Measurements from ENCODE around the gene CAVIN1. TPM values are rescaled to one million over a fixed set of nuclear protein-coding genes. Genes with fewer than 3 reads are reported as not detected.
A peak's percentile ranks its signal among the peaks of the same experiment; 100 is the strongest.
"Not testable (repeated sequence)": the region's sequence is repeated elsewhere in the genome, so short reads cannot be mapped to it uniquely, and the experiment has no call there.

CAVIN1 gene
- total RNA-seq, 2 donors from 2014 or later, result 0.51 to 3.1 TPM

GRCh38 chr17:42402117-42402516, 20.9 kb downstream of the CAVIN1 start:
- no peaks in the 10 kb centered on the region for H3K36me3 ChIP-seq (ENCODE audit: control insufficient read depth, insufficient read depth, low read length)
- H3K9me3 ChIP-seq (ENCODE audit: control insufficient read depth, low read length), result no peaks in the 10 kb centered on the region
- peaks cover 33% of the 10 kb centered on the region for H3K27me3 Mint-ChIP-seq (ENCODE audit: insufficient read depth)
- H3K27ac ChIP-seq (ENCODE audit: low read depth, low read length), result no peak overlapping the region
- H3K27me3 ChIP-seq (ENCODE audit: control insufficient read depth, insufficient read depth, low read length, poor library complexity, severe bottlenecking), result peaks cover 16% of the 10 kb centered on the region
- no peaks in the 10 kb centered on the region for H3K9me3 Mint-ChIP-seq
- TF ChIP-seq, protein P1, sequence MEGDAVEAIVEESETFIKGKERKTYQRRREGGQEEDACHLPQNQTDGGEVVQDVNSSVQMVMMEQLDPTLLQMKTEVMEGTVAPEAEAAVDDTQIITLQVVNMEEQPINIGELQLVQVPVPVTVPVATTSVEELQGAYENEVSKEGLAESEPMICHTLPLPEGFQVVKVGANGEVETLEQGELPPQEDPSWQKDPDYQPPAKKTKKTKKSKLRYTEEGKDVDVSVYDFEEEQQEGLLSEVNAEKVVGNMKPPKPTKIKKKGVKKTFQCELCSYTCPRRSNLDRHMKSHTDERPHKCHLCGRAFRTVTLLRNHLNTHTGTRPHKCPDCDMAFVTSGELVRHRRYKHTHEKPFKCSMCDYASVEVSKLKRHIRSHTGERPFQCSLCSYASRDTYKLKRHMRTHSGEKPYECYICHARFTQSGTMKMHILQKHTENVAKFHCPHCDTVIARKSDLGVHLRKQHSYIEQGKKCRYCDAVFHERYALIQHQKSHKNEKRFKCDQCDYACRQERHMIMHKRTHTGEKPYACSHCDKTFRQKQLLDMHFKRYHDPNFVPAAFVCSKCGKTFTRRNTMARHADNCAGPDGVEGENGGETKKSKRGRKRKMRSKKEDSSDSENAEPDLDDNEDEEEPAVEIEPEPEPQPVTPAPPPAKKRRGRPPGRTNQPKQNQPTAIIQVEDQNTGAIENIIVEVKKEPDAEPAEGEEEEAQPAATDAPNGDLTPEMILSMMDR (conservative IDR thresholded peaks at IDR 0.05), result no peak
- 20% methylated on average over 3 of the region's 3 CpGs; no CpG with 5 or more reads in 1 of the 2 experiments for WGBS, 2 experiments (ENCODE audit: insufficient coverage in 1 of 2, insufficient read length in 1 of 2)
- H3K27ac Mint-ChIP-seq, result peak overlapping the region; percentile 50
- H3K4me1 Mint-ChIP-seq, result peaks cover 20% of the 10 kb centered on the region
- H3K9ac ChIP-seq (ENCODE audit: extremely low read depth, low read length, poor library complexity, severe bottlenecking), result no peak overlapping the region
- H3K4me3 Mint-ChIP-seq, result no peak overlapping the region
- no peaks in the 10 kb centered on the region for H3K36me3 Mint-ChIP-seq (ENCODE audit: low read depth)
- no peaks in the 10 kb centered on the region for H3K4me1 ChIP-seq (ENCODE audit: control insufficient read depth, insufficient read depth, low read length)
- no peak for DNase-seq
- H3K4me3 ChIP-seq (ENCODE audit: low read length), result no peak overlapping the region

DNA sequence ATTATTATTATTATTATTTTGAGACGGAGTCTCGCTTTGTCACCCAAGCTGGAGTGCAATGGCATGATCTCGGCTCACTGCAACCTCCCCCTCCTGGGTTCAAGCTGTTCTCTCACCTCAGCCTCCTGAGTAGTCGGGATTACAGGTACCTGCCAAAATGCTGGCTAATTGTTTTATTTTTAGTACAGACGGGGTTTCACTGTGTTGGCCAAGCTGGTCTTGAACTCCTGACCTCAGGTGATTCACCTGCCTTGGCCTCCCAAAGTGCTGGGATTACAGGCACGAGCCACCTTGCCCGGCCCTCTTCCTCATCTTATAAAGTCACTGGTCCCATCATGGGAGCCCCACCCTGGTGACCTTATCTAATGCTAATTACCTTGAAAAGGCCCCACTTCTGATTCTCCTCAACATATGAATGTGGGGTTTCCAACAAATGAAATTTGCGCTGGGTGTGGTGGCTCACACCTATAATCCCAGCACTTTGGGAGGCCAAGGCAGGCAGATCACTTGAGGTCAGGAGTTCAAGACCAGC, 22.1 kb downstream of the CAVIN1 start:
- not testable (repeated sequence) for H3K9ac ChIP-seq (ENCODE audit: extremely low read depth, low read length, poor library complexity, severe bottlenecking)

GRCh38 chr17:42399948-42400843, 22.9 kb downstream of the CAVIN1 start:
- Histone ChIP-seq H3K4me1 (ENCODE audit: control insufficient read depth, insufficient read depth, low read length) (no peaks in the 10 kb centered on the region), H3K27ac (ENCODE audit: low read depth, low read length) (no peak overlapping the region), H3K4me3 (ENCODE audit: low read length) (no peak overlapping the region), H3K9ac (ENCODE audit: extremely low read depth, low read length, poor library complexity, severe bottlenecking) (no peak overlapping the region), H3K27me3 (ENCODE audit: control insufficient read depth, insufficient read depth, low read length, poor library complexity, severe bottlenecking) (peaks cover 13% of the 10 kb centered on the region), H3K9me3 (ENCODE audit: control insufficient read depth, low read length) (no peaks in the 10 kb centered on the region), H3K36me3 (ENCODE audit: control insufficient read depth, insufficient read depth, low read length) (no peaks in the 10 kb centered on the region)
- H3K27me3 Mint-ChIP-seq (ENCODE audit: insufficient read depth), result peaks cover 46% of the 10 kb centered on the region
- no peak overlapping the region for H3K4me3 Mint-ChIP-seq
- 81 to 84% methylated on average over 6 of the region's 6 CpGs for WGBS, 2 experiments (ENCODE audit: insufficient coverage in 1 of 2, insufficient read length in 1 of 2)
- H3K9me3 Mint-ChIP-seq, result no peaks in the 10 kb centered on the region
- H3K27ac Mint-ChIP-seq, result no peak overlapping the region
- TF ChIP-seq, protein P1 (conservative IDR thresholded peaks at IDR 0.05), result no peak
- H3K36me3 Mint-ChIP-seq (ENCODE audit: low read depth), result no peaks in the 10 kb centered on the region
- DNase-seq, result peak; percentile 79
- peaks cover 20% of the 10 kb centered on the region for H3K4me1 Mint-ChIP-seq

More for the DNA sequence above, 22.1 kb downstream of the CAVIN1 start:
- H3K27ac ChIP-seq (ENCODE audit: low read depth, low read length); H3K36me3 ChIP-seq (ENCODE audit: control insufficient read depth, insufficient read depth, low read length); H3K4me3 ChIP-seq (ENCODE audit: low read length); H3K9me3 ChIP-seq (ENCODE audit: control insufficient read depth, low read length); H3K4me3 Mint-ChIP-seq; H3K27ac Mint-ChIP-seq; H3K4me1 ChIP-seq (ENCODE audit: control insufficient read depth, insufficient read depth, low read length); H3K9me3 Mint-ChIP-seq; H3K36me3 Mint-ChIP-seq (ENCODE audit: low read depth): not testable (repeated sequence)
- Mint-ChIP-seq H3K27me3 (ENCODE audit: insufficient read depth) (peaks cover 43% of the 10 kb centered on the region), H3K4me1 (peaks cover 20% of the 10 kb centered on the region)
- WGBS, 2 experiments (ENCODE audit: insufficient coverage in 1 of 2, insufficient read length in 1 of 2), result 90 to 95% methylated on average over 5 to 8 of the region's 8 CpGs
- H3K27me3 ChIP-seq (ENCODE audit: control insufficient read depth, insufficient read depth, low read length, poor library complexity, severe bottlenecking), result peaks cover 16% of the 10 kb centered on the region
- DNase-seq, result peak; percentile 36

Measured in endodermal cell (in vitro differentiated cells).